Keratinocyte (primary cell): ENCODE data around the gene CHID1. TPM values are rescaled to one million over a fixed set of nuclear protein-coding genes. Genes with fewer than 3 reads are reported as not detected.

ENCODE experiments used
- DNase-seq: peaks from one replicate; pipeline ENCODE4 v3.0.0-alpha.2; 2011; ENCODE audit warnings: low read depth, missing footprints, low spot score
- FAIRE-seq: peaks from 2 replicates; lab custom pipeline; 2011; peaks lifted over from hg19 to GRCh38; lab: Jason Lieb, UNC
- H2AFZ ChIP-seq: 2 replicates; pipeline ENCODE4 v1.6.0; 2012; ENCODE audit warnings: low read length, control low read depth, inconsistent platforms; ENCODE audit not compliant: control insufficient read depth
- H3K27ac ChIP-seq: 2 replicates; pipeline ENCODE4 v1.5.1; 2011; ENCODE audit warnings: low read length; ENCODE audit not compliant: control insufficient read depth, insufficient read depth
- H3K27me3 ChIP-seq: 3 replicates; pipeline ENCODE4 v1.6.0; 2011; ENCODE audit warnings: low read length; ENCODE audit not compliant: control insufficient read depth, insufficient read depth; ENCODE audit errors: extremely low read depth
- H3K36me3 ChIP-seq, 2 experiments: 2 replicates in 1 of 2; 3 replicates in 1 of 2; pipeline ENCODE4 v1.5.1; 2011; ENCODE audit warnings: low read length in 2 of 2, mild to moderate bottlenecking in 1 of 2; ENCODE audit not compliant: control insufficient read depth in 2 of 2, insufficient read depth in 2 of 2; ENCODE audit errors: extremely low read depth in 1 of 2
- H3K4me1 ChIP-seq: 3 replicates; pipeline ENCODE4 v1.5.1; 2011; ENCODE audit warnings: low read length; ENCODE audit not compliant: control insufficient read depth, insufficient read depth; ENCODE audit errors: extremely low read depth
- H3K4me2 ChIP-seq: 3 replicates; pipeline ENCODE4 v1.6.0; 2011; ENCODE audit warnings: low read depth, low read length; ENCODE audit not compliant: control insufficient read depth, insufficient read depth; ENCODE audit errors: extremely low read depth
- H3K4me3 ChIP-seq, 3 experiments: fragments of 200-600 bp in 1 of 3; sonication (generic) in 1 of 3; 2 replicates in 2 of 3; 3 replicates in 1 of 3; pipeline ENCODE4 v1.5.1; 2011 to 2016; ENCODE audit warnings: low read length in 3 of 3, mild to moderate bottlenecking in 3 of 3, control low read depth in 2 of 3, inconsistent platforms in 1 of 3, low read depth in 1 of 3, mixed read lengths in 1 of 3, mixed run types in 1 of 3, moderate library complexity in 1 of 3; ENCODE audit not compliant: control insufficient read depth in 2 of 3, insufficient read depth in 2 of 3; ENCODE audit errors: extremely low read depth in 1 of 3
- H3K79me2 ChIP-seq: 2 replicates; pipeline ENCODE4 v1.6.0; 2012; ENCODE audit warnings: low read length; ENCODE audit not compliant: control insufficient read depth, insufficient read depth
- H3K9ac ChIP-seq: 3 replicates; pipeline ENCODE4 v1.6.0; 2011; ENCODE audit warnings: low read length; ENCODE audit not compliant: control insufficient read depth, insufficient read depth; ENCODE audit errors: extremely low read depth
- H3K9me1 ChIP-seq: 3 replicates; pipeline ENCODE4 v1.6.0; 2011; ENCODE audit warnings: low read length; ENCODE audit not compliant: control insufficient read depth, insufficient read depth; ENCODE audit errors: extremely low read depth
- H3K9me3 ChIP-seq: 2 replicates; pipeline ENCODE4 v1.5.1; 2012; ENCODE audit warnings: low read depth, low read length; ENCODE audit not compliant: control insufficient read depth
- H4K20me1 ChIP-seq: 3 replicates; pipeline ENCODE4 v1.6.0; 2011; ENCODE audit warnings: low read length; ENCODE audit not compliant: control insufficient read depth, insufficient read depth; ENCODE audit errors: extremely low read depth
- EZH2 ChIP-seq: IDR thresholded peaks from one replicate; pipeline ENCODE4 v1.6.1; 2012; ENCODE audit warnings: inconsistent platforms, mild to moderate bottlenecking, low read length, moderate library complexity
- dilution Hi-C: fragments of 300-500 bp; cut with MboI; formaldehyde crosslinking; loops from one replicate; pipeline ENCODE4 v1.7.0; 2020; ENCODE audit warnings: low sequenced_read_pairs; ENCODE audit not compliant: extremely low pct_ligation_motif_present
- polyA plus RNA-seq, 5 experiments: library from polyadenylated mRNA; depleted of rRNA in 3 of 5; stranded (reverse) in 3 of 5; stranded (forward) in 1 of 5; unstranded in 1 of 5; fragments of >200 nt; gene quantifications; 1 replicate in 1 of 5; 2 replicates in 3 of 5; 3 replicates in 1 of 5; pipeline versions ENCODE4 v1.2.1 to v1.2.3, GENCODE V29; 2011 to 2012; ENCODE audit warnings: missing spikeins in 2 of 5, low read depth in 1 of 5, low replicate concordance in 1 of 5
- TF ChIP-seq, protein P1 (sequence below), 3 experiments: IDR thresholded peaks in 1 of 3; conservative IDR thresholded peaks in 1 of 3; optimal IDR thresholded peaks in 1 of 3; 2 replicates in 2 of 3; 3 replicates in 1 of 3; pipeline versions ENCODE3 to v1.5.1; 2011; ENCODE audit warnings: low read length in 3 of 3, mild to moderate bottlenecking in 3 of 3, moderate library complexity in 2 of 3, control low read depth in 1 of 3, inconsistent platforms in 1 of 3; ENCODE audit not compliant: insufficient read depth in 2 of 3; ENCODE audit errors: extremely low read depth in 1 of 3

CHID1 gene
- polyA plus RNA-seq, 1 donor (not counting 4 experiments of a cell fraction or from before 2014, with no cell fraction given), result 23.0 TPM

DNA sequence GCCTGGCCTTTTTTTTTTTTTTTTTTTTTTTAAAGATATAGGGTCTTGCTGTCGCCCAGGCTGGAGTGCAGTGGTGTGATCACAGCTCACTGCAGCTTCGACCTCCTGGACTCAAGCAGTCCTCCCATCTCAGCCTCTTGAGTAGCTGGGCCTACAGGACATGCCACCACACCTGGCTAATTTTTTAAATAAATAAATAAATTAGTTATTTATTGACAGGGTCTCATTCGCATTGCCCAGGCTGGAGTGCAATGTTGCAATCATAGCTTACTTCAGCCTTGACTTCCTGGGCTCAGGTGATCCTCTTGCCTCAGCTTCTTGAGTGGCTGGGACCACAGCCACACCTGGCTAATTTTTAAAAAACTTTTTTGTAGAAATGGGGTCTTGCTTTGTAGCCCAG lies 25.6 kb upstream of the CHID1 start:
- Histone ChIP-seq H4K20me1 (no peaks in the 10 kb centered on the region), H3K4me2 (no peak overlapping the region), H3K27ac (no peak overlapping the region), H3K4me1 (peaks cover 8% of the 10 kb centered on the region), H3K4me3 (no peak overlapping the region), H3K79me2 (peaks cover 86% of the 10 kb centered on the region), H3K9me3 (no peaks in the 10 kb centered on the region), H3K27me3 (no peaks in the 10 kb centered on the region), H3K9ac (no peak overlapping the region), H3K36me3 (peaks cover 0 to 5% of the 10 kb centered on the region in 2 experiments), H2AFZ (no peak overlapping the region), H3K9me1 (no peaks in the 10 kb centered on the region)
- dilution Hi-C loops, result no loop called here
- DNase-seq (no peak), FAIRE-seq (no peak)
- TF ChIP-seq, protein P1, sequence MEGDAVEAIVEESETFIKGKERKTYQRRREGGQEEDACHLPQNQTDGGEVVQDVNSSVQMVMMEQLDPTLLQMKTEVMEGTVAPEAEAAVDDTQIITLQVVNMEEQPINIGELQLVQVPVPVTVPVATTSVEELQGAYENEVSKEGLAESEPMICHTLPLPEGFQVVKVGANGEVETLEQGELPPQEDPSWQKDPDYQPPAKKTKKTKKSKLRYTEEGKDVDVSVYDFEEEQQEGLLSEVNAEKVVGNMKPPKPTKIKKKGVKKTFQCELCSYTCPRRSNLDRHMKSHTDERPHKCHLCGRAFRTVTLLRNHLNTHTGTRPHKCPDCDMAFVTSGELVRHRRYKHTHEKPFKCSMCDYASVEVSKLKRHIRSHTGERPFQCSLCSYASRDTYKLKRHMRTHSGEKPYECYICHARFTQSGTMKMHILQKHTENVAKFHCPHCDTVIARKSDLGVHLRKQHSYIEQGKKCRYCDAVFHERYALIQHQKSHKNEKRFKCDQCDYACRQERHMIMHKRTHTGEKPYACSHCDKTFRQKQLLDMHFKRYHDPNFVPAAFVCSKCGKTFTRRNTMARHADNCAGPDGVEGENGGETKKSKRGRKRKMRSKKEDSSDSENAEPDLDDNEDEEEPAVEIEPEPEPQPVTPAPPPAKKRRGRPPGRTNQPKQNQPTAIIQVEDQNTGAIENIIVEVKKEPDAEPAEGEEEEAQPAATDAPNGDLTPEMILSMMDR (optimal IDR thresholded peaks at IDR 0.05 in 1 of 3, IDR thresholded peaks at IDR 0.05 in 1 of 3, conservative IDR thresholded peaks at IDR 0.05 in 1 of 3; ENCODE audit: extremely low read depth in 1 of 3, insufficient read depth in 2 of 3, low read length in 3 of 3), result no peak
- TF ChIP-seq EZH2, result no peak

DNA sequence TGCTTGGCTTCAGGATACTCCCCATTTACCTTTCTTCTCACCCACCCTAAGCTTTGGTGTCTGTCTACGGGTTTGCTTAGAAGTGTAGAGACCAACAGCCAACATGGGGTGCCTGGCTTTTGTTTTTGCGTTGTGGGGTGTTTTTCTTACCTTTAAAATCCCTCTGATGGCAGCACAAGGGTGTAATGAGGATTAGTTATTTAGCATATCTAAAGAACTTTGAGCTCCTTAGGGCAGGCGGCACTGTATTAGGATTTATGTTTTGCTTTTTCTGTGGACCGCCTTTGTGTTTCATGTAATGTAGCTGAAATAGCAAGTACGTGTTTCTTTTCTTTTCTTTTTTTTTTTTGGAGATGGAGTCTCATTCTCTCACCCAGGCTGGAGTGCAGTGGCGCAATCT lies 23.9 kb upstream of the CHID1 start:
- Histone ChIP-seq H3K27ac (no peak overlapping the region), H3K79me2 (peaks cover 83% of the 10 kb centered on the region), H3K4me2 (no peak overlapping the region), H3K36me3 (peaks cover 1 to 7% of the 10 kb centered on the region in 2 experiments), H2AFZ (no peak overlapping the region), H3K27me3 (no peaks in the 10 kb centered on the region), H4K20me1 (no peaks in the 10 kb centered on the region), H3K9me3 (no peaks in the 10 kb centered on the region), H3K9ac (no peak overlapping the region), H3K4me1 (peaks cover 8% of the 10 kb centered on the region), H3K4me3 (no peak overlapping the region), H3K9me1 (no peaks in the 10 kb centered on the region)
- dilution Hi-C loops, result no loop called here
- DNase-seq (no peak), FAIRE-seq (no peak)
- TF ChIP-seq, protein P1 (optimal IDR thresholded peaks at IDR 0.05 in 1 of 3, IDR thresholded peaks at IDR 0.05 in 1 of 3, conservative IDR thresholded peaks at IDR 0.05 in 1 of 3; ENCODE audit: extremely low read depth in 1 of 3, insufficient read depth in 2 of 3, low read length in 3 of 3), result no peak
- TF ChIP-seq EZH2, result no peak
